DND-41 (cell line): ENCODE results near the gene DAAM2.

ENCODE experiments used
- CTCF ChIP-seq: IDR thresholded peaks from 2 replicates; pipeline ENCODE4 v1.5.1; 2012; ENCODE audit warnings: borderline replicate concordance, low read length, moderate library complexity, mild to moderate bottlenecking; ENCODE audit not compliant: poor library complexity, severe bottlenecking; ENCODE audit errors: extremely low read depth
- EZH2 ChIP-seq: IDR thresholded peaks from 3 replicates; pipeline ENCODE4 v1.6.1; 2012; ENCODE audit warnings: borderline replicate concordance, low read depth, mild to moderate bottlenecking, moderate library complexity, low read length, inconsistent platforms; ENCODE audit not compliant: severe bottlenecking

GRCh38 chr6:39839445-39839844 lies 47.3 kb downstream of the DAAM2 start:
- TF ChIP-seq CTCF (no peak), EZH2 (no peak)
